GM12865 (cell line): ENCODE data around the gene EIPR1.

Source experiments
- DNase-seq: peaks from one replicate; pipeline ENCODE4 v3.0.0; 2010; ENCODE audit warnings: low read depth
- H3K4me3 ChIP-seq: 2 replicates; pipeline ENCODE4 v1.5.1; 2011; ENCODE audit warnings: mild to moderate bottlenecking, low read depth, low read length, control low read depth
- TF ChIP-seq, protein P1 (sequence below): IDR thresholded peaks from 2 replicates; pipeline ENCODE4 v1.5.1; 2011; ENCODE audit warnings: low read length, control low read depth, low read depth, inconsistent platforms; ENCODE audit not compliant: insufficient read depth; ENCODE audit errors: missing control alignments

The EIPR1 gene

DNA sequence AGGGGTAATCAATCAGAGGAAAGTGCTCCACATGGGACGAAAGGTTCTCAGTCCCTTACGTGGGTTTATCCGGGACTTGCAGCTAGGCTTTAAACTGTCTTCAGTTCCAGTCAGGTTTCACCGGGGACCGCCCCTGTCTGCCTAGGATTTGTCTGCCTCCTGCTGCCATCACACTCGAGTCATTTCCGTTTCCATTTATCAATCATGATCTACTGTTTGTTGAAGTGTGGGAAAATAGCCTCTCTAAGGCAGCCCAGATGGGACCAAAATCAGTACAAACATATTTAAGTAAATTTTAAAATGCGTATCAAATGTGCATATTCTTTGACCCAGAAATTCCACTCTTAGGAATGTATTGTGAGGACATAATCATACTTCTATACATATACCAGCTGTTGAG, 12.4 kb upstream of the EIPR1 start:
- TF ChIP-seq, protein P1, sequence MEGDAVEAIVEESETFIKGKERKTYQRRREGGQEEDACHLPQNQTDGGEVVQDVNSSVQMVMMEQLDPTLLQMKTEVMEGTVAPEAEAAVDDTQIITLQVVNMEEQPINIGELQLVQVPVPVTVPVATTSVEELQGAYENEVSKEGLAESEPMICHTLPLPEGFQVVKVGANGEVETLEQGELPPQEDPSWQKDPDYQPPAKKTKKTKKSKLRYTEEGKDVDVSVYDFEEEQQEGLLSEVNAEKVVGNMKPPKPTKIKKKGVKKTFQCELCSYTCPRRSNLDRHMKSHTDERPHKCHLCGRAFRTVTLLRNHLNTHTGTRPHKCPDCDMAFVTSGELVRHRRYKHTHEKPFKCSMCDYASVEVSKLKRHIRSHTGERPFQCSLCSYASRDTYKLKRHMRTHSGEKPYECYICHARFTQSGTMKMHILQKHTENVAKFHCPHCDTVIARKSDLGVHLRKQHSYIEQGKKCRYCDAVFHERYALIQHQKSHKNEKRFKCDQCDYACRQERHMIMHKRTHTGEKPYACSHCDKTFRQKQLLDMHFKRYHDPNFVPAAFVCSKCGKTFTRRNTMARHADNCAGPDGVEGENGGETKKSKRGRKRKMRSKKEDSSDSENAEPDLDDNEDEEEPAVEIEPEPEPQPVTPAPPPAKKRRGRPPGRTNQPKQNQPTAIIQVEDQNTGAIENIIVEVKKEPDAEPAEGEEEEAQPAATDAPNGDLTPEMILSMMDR, result no peak
- DNase-seq, result no peak
- no peak overlapping the region for H3K4me3 ChIP-seq

DNA sequence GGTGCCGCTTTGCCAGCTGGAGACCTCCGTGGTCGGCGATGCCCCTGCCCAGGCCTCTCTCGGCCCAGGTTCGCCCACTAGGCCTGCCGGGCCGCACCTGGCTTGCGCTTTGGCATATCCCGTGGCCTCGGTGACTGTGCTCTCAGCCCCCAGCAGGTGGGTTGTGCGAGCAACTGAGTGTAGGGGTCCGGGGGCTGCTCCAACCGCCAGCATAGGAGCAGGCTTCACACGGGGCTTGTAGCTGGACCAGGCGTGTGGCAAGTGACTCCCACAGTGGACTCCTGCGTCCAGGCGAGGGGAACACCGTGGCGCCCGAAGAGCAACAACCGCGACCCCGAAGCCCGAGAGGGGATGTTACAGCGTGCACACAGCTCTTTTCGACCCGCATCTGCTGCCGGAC, 11.6 kb upstream of the EIPR1 start:
- TF ChIP-seq, protein P1, result no peak
- no peak overlapping the region for H3K4me3 ChIP-seq
- no peak for DNase-seq

DNA sequence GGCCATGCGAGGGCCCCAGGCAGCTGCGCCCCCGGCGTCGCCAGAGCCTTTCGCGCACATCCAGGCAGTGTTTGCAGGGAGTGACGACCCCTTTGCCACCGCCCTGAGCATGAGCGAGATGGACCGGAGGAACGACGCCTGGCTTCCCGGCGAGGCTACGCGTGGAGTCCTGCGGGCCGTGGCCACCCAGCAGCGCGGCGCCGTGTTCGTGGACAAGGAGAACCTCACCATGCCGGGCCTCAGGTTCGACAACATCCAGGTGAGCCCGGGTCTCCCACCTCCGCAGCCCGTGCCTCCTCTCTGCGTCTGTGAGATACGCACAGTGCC, 10.8 kb upstream of the EIPR1 start:
- H3K4me3 ChIP-seq, result no peak overlapping the region
- DNase-seq, result no peak
- TF ChIP-seq, protein P1, result no peak

- TF ChIP-seq, protein P1, result no peak
- DNase-seq, result no peak
- no peak overlapping the region for H3K4me3 ChIP-seq
Observed at GRCh38 chr2:3387644-3388411, 10.2 kb upstream of the EIPR1 start.

DNA sequence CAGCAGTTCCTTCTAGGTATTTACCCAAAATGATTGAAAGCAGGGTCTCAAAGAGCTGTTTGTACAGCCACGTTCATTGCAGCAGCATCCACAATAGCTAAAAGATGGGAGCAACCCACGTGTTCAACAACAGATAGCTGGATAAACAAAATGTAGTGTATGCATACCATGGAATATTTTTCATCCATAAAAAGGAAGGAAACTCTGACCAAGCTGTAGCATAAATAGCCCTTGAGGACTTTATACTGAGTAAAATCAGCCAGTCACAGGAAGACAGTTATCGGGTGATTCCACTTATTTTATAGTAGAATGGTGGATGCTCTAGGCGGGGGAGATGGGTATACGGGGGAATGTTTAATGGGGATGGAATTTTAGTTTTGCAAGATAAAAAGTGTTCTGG, 9.4 kb upstream of the EIPR1 start:
- no peak overlapping the region for H3K4me3 ChIP-seq
- DNase-seq, result no peak

DNA sequence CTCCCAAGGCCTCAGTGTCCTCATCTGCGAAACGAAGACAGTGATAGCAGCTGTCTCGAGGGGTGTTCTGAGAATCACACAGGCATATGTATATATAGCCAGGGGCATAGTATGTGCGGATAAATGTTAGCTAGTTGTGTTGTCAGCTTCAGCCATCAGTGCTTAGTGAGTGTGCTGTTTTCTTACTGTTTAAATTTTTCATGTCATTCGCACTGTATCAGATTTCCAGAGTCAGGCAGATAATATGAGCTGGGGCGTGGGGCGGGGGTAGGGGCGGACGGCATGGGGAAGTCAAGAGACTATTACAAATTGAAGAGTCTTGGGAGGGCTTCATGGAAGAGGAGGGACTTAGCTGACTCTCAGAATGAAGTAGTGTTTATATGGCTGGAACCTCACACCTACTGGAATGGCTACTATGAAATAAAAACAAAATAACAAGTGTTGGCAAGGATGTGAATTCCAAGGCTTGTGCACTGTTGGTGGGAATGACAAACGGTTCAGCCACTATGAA, 8.9 kb upstream of the EIPR1 start:
- TF ChIP-seq, protein P1, result no peak
- no peak for DNase-seq
- no peak overlapping the region for H3K4me3 ChIP-seq

More for the DNA sequence above, 9.4 kb upstream of the EIPR1 start:
- TF ChIP-seq, protein P1, result no peak
